ENCODE results near the gene TBRG4.
A peak's percentile ranks its signal among the peaks of the same experiment; 100 is the strongest.

The TBRG4 gene

GRCh38 chr7:45145881-45146280 lies 34.4 kb upstream of the TBRG4 start:
- H3K4me3 ChIP-seq (ENCODE audit: low read length), result no peak overlapping the region
- no peak for DNase-seq (ENCODE audit: low read depth)
- TF ChIP-seq CTCF (conservative IDR thresholded peaks at IDR 0.05; ENCODE audit: low read depth, low read length), result no peak

- no peak for TF ChIP-seq CTCF (conservative IDR thresholded peaks at IDR 0.05; ENCODE audit: low read depth, low read length)
- DNase-seq (ENCODE audit: low read depth), result no peak
Observed at GRCh38 chr7:45143616-45144015, 32.1 kb upstream of the TBRG4 start.

DNA sequence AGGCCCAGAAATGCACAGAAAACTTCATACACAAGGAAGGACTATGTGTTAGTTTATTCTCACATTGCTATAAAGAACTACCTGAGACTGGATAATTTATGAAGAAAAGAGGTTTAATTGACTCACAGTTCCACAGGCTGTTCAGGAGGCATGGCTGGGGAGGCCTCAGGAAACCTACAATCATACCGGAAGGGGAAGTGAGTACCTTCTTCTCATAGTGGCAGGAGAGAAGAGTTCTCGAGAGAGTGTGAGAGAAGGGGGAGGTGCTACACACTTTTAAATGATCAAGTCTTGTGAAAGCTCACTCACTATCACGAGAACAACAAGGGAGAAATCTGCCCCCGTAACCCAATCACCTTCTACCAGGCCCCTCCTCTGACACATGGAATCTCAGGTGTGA lies 29.3 kb upstream of the TBRG4 start:
- DNase-seq (ENCODE audit: low read depth), result no peak
- TF ChIP-seq CTCF (conservative IDR thresholded peaks at IDR 0.05; ENCODE audit: low read depth, low read length), result no peak
- no peak overlapping the region for H3K4me3 ChIP-seq (ENCODE audit: low read length)

More at GRCh38 chr7:45143616-45144015, 32.1 kb upstream of the TBRG4 start:
- no peak overlapping the region for H3K4me3 ChIP-seq (ENCODE audit: low read length)

DNA sequence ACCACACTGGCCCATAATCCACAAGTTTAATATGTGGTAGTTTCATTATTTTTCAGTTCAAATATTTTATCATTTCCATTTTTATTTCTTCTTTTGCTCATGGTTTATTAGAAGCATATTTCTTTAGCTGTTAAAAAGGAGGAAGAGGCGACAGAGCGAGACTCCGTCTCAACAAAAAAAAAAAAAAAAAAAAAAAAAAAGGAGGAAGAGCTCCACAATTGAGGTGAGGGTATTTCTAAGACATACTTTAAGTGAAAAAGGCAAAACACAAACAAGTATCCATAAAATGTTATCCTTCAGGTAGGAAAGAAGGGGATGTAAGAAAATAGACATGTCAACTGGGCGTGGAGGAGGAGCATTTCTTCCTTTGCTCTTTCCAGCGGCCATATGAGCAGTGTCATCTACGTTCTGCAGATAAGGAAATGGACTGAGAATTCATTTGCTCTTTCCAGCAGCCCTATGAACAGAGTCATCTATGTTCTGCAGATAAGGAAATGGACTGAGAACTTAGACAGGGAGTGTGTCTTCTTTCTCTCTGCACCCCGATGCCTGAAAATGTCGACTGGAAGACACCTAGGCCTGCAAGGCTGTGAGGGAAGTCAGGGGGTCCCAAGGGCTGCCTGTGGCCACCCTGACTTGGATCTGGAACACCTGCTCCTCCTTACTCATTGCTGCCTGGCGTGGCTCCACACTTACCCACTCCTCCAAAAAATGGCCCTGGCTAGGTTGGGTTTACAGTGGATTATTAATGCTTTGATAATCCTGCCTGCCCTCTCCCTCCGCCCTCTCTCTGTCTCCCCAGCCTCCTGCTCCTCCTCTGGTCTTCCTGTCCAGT lies 27.2 kb upstream of the TBRG4 start:
- H3K4me3 ChIP-seq (ENCODE audit: low read length), result no peak overlapping the region
- no peak for DNase-seq (ENCODE audit: low read depth)
- no peak for TF ChIP-seq CTCF (conservative IDR thresholded peaks at IDR 0.05; ENCODE audit: low read depth, low read length)

DNA sequence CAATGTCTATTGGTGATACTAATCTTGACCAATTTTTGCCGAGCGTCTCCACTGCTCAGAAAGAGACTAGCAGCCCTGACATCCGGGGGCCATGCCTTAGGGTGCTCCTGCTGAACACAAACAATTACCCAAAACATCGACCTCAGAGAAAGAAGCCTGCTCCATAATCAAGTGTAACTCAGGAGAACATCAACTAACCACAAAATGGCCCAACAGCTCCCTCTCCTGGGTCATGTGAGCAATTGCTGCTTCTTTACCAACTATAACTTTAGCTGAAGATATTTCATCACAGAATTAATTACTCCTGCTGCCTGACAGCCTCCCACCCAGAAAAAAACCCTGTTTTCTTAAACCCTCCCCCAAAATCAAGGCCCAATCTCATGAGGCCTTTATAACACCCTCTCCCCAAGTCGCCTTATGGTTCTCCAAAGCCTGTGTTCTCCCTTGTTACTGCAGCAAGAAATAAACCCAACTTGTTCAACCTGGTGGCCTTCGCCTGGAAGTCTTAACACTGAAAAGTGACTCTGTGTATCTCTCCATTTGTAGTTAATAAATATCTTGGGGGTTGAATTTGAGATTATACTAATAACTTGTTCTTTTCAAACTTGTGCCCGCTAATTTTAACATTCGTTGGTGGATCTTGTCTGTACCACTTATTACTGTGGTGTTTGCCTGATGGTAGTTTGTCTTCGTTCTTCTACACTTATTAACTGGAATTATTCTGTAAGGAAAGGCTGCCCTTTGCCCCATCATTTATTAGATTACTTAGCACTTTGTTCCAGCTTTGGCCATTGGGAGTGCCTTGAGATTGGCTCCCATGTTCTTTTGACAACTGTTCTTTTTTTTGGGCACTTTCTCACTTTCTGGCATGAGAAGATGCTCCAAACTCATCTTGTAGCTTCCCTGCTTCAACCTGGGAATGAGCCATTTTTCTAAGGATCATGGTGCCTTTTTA lies 24.9 kb upstream of the TBRG4 start:
- TF ChIP-seq CTCF (conservative IDR thresholded peaks at IDR 0.05; ENCODE audit: low read depth, low read length), result peak; percentile 89
- DNase-seq (ENCODE audit: low read depth), result no peak
- no peak overlapping the region for H3K4me3 ChIP-seq (ENCODE audit: low read length)

DNA sequence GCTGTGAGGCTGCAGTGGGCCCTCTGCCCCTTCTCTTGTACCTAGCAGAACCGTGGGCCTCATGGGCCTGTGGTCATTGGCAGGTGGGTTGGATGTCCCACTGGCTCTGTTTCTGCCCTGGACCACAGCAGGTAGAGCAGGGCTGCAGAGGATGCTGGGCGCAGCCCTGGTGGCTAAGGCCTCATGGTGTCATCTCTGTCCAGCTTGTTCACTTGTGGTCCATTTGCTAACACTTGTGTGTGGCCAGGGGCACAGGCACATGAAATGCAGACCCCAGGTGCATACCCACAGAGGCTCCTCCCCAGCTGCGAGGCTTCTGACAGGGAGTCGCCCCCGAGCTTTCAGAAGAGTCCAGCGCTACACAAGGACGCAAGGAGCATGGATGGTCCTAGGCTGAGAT lies 22.4 kb upstream of the TBRG4 start:
- no peak for DNase-seq (ENCODE audit: low read depth)
- no peak for TF ChIP-seq CTCF (conservative IDR thresholded peaks at IDR 0.05; ENCODE audit: low read depth, low read length)
- H3K4me3 ChIP-seq (ENCODE audit: low read length), result no peak overlapping the region
